B cell (primary cell): ENCODE results near the gene TMEM163.

Experiments
- CTCF ChIP-seq: fragments of 200-600 bp; IDR thresholded peaks from one replicate; pipeline ENCODE4 v1.8.0; 2022; ENCODE audit warnings: antibody characterized with exemption, mild to moderate bottlenecking
- EZH2 ChIP-seq: IDR thresholded peaks from 2 replicates; pipeline ENCODE4 v1.6.1; 2012; ENCODE audit warnings: borderline replicate concordance, low read depth, mild to moderate bottlenecking, moderate library complexity, low read length; ENCODE audit not compliant: insufficient read depth, poor library complexity, severe bottlenecking

DNA sequence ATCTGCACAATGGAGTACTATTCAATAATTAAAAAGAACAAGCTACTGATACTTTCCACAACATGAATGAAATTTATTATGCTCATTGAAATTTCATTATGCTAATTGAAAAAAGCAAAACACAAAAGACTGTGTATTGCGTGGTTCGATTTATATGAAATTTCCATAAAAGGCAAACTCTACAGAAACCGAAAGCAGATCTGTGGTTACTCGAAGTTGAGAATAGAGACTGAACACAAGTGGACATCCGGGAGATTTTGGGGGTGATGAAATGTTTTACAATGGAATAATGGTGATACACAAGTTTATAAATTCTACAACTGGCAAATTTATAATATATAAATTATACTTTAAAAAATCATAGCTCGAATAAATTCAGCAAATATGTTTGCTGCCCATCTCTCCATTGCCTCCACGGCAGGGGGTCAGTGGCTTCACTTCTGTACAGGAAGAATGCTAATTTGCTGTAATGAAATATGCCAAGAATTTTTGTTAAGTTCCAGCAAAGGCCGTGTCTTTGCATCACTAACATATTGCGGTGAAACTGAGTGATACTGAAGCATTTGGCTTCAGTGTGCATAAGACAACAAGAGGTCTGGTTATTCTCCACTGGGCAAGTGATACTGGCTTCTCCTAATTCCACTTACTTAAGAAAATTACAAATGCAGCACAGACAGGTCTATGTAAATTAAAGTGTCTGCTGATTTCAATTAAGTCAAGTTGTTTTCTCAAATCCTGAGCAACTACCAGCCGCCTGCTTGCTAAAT, 96.7 kb downstream of the TMEM163 start:
- TF ChIP-seq CTCF = no peak
- TF ChIP-seq EZH2 = no peak
